Transverse colon (tissue), 4 donors: Measurements from ENCODE around the gene GCLM. TPM values are rescaled to one million over a fixed set of nuclear protein-coding genes. Genes with fewer than 3 reads are reported as not detected.
A peak's percentile ranks its signal among the peaks of the same experiment; 100 is the strongest.

Experiments used
- DNase-seq: peaks from one replicate; pipeline ENCODE4 v3.0.0-alpha.2; 2019
- H3K27ac ChIP-seq, 4 donors: fragments of 200-600 bp; sonication (generic); 2 replicates each; pipeline ENCODE4 v1.5.1; 2016 to 2018; ENCODE audit warnings: inconsistent platforms in 4 of 4
- H3K27me3 ChIP-seq: fragments of 200-600 bp; sonication (generic); 2 replicates; pipeline ENCODE4 v1.5.1; 2017; ENCODE audit warnings: inconsistent platforms
- H3K36me3 ChIP-seq, 4 donors: fragments of 200-600 bp; sonication (generic); 2 replicates each; pipeline ENCODE4 v1.5.1; 2017 to 2019; ENCODE audit warnings: inconsistent platforms in 4 of 4
- H3K4me1 ChIP-seq, 4 donors: fragments of 200-600 bp; sonication (generic); 2 replicates each; pipeline ENCODE4 v1.5.1; 2017 to 2020; ENCODE audit warnings: inconsistent platforms in 4 of 4
- H3K4me3 ChIP-seq, 4 donors: fragments of 200-600 bp; sonication (generic); 1 replicate in 1 of 4; 2 replicates in 3 of 4; pipeline versions ENCODE4 v1.5.1 to v1.6.1; 2017 to 2019; ENCODE audit warnings: inconsistent platforms in 4 of 4
- H3K9me3 ChIP-seq, 2 donors: fragments of 200-600 bp; sonication (generic); 2 replicates each; pipeline ENCODE4 v1.5.1; 2017 to 2019; ENCODE audit warnings: inconsistent platforms in 2 of 2
- EP300 ChIP-seq: sonication (generic); formaldehyde crosslinking; IDR thresholded peaks from one replicate; pipeline ENCODE4 v1.6.1; 2017; ENCODE audit warnings: antibody characterized with exemption, low read depth
- POLR2A ChIP-seq: fragments of 450-650 bp; IDR thresholded peaks from one replicate; pipeline ENCODE4 v1.6.1; 2016; ENCODE audit warnings: antibody characterized with exemption, mild to moderate bottlenecking, moderate library complexity
- POLR2AphosphoS5 ChIP-seq, 3 donors: sonication (generic); formaldehyde crosslinking; IDR thresholded peaks; one replicate each; pipeline ENCODE4 v1.6.1; 2016; ENCODE audit warnings: antibody characterized with exemption in 3 of 3
- WGBS, 2 donors: methylation state at CpG; one replicate each; pipeline ENCODE4 v1.1.5; 2018; ENCODE audit warnings: low coverage in 1 of 2; 5-methylcytosine and 5-hydroxymethylcytosine counted together
- in situ Hi-C, 4 donors: fragments of 200-750 bp; cut with MboI; loops; one replicate each; pipeline versions ENCODE4 v1.15.0 to v1.15.1; 2017; ENCODE audit warnings: low sequenced_read_pairs in 3 of 4, low pct_ligation_motif_present in 1 of 4, low pct_unique_long_range_greater_than_20kb in 1 of 4
- intact Hi-C: fragments of 100-400 bp; cut with DNase I; formaldehyde crosslinking; loops from one replicate; pipeline ENCODE4 v1.15.1; 2023; ENCODE audit warnings: low total_unique reads
- total RNA-seq, 4 donors: library from RNA; depleted of rRNA; stranded (reverse); fragments of >200 nt; gene quantifications; one replicate each; pipeline ENCODE4 v1.1.0, GENCODE V29; 2016
- TF ChIP-seq, protein P1 (sequence below), 5 experiments: fragments of 200-600 bp in 3 of 5; fragments of 450-650 bp in 2 of 5; sonication (generic) in 3 of 5; IDR thresholded peaks; 1 replicate in 2 of 5; 2 replicates in 3 of 5; pipeline ENCODE4 v1.5.1; 2016 to 2017; ENCODE audit warnings: antibody characterized with exemption in 5 of 5, inconsistent platforms in 3 of 5, mild to moderate bottlenecking in 2 of 5, moderate library complexity in 1 of 5

The GCLM gene
- total RNA-seq, 4 donors from 2014 or later, result 6.0 to 12.5 (median 10.0) TPM

DNA sequence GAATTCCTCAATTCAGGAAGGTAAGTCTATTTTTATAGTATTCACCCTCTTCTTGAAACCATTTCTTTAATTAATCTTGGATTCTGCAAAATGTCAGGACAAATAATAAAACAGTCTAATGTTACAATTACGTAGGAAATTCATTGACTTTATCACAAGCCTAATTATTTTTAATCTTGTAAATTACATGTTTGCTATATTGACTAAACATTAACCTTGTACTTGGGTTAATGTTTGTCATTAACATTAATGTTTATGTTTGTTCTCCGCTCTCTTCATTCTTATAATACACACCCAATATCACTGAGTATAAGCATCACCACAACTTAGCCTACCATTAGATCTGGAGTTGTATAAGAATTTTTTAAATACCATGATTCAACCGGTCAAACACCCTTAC is 2.8 kb downstream of the GCLM start:
- no peak for TF ChIP-seq POLR2AphosphoS5 (IDR thresholded peaks at IDR 0.05)
- TF ChIP-seq, protein P1, sequence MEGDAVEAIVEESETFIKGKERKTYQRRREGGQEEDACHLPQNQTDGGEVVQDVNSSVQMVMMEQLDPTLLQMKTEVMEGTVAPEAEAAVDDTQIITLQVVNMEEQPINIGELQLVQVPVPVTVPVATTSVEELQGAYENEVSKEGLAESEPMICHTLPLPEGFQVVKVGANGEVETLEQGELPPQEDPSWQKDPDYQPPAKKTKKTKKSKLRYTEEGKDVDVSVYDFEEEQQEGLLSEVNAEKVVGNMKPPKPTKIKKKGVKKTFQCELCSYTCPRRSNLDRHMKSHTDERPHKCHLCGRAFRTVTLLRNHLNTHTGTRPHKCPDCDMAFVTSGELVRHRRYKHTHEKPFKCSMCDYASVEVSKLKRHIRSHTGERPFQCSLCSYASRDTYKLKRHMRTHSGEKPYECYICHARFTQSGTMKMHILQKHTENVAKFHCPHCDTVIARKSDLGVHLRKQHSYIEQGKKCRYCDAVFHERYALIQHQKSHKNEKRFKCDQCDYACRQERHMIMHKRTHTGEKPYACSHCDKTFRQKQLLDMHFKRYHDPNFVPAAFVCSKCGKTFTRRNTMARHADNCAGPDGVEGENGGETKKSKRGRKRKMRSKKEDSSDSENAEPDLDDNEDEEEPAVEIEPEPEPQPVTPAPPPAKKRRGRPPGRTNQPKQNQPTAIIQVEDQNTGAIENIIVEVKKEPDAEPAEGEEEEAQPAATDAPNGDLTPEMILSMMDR (IDR thresholded peaks at IDR 0.05), result no peak
- TF ChIP-seq POLR2A, result no peak
- TF ChIP-seq EP300, result no peak
- Histone ChIP-seq H3K27me3 (no peaks in the 10 kb centered on the region), H3K4me3 (no peak overlapping the region), H3K36me3 (no peaks in the 10 kb centered on the region), H3K4me1 (peaks cover 9 to 38% (median 19%) of the 10 kb centered on the region in 4 donors), H3K27ac (no peak overlapping the region), H3K9me3 (no peaks in the 10 kb centered on the region)
- in situ Hi-C loops, result no loop called here
- intact Hi-C loops, result no loop called here
- no peak for DNase-seq
- WGBS, 2 donors, result 76 to 78% methylated on average over 3 of the region's 3 CpGs

DNA sequence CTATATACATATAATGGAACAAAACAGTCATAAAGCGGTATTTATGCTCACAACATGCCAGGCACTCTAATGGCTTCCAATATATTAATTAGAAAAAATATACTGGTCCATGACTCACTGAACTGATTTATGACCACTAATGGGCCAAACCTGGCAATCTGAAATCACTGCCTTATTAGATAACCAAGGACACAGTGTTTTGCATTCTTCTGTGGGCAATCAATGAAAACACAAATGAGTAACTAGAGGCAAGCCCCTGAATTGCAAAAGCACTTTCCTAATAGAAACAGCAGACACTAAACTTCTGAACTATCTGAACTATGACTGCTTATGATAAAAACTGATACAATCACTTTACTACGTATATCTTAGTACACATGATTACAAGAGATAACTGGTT is 3.5 kb downstream of the GCLM start:
- no peak for DNase-seq
- TF ChIP-seq POLR2AphosphoS5 (IDR thresholded peaks at IDR 0.05), result no peak
- TF ChIP-seq, protein P1 (IDR thresholded peaks at IDR 0.05), result no peak
- no peaks in the 10 kb centered on the region for H3K27me3 ChIP-seq
- intact Hi-C loops (no loop called here), in situ Hi-C loops (no loop called here)
- peaks cover 9 to 38% (median 19%) of the 10 kb centered on the region in 4 donors for H3K4me1 ChIP-seq
- H3K4me3 ChIP-seq, result no peak overlapping the region
- WGBS, 2 donors, result 88 to 89% methylated on average over 2 of the region's 2 CpGs
- H3K9me3 ChIP-seq, result no peaks in the 10 kb centered on the region
- no peak overlapping the region for H3K27ac ChIP-seq
- peaks cover 0 to 7% (median 0%) of the 10 kb centered on the region in 4 donors for H3K36me3 ChIP-seq

DNA sequence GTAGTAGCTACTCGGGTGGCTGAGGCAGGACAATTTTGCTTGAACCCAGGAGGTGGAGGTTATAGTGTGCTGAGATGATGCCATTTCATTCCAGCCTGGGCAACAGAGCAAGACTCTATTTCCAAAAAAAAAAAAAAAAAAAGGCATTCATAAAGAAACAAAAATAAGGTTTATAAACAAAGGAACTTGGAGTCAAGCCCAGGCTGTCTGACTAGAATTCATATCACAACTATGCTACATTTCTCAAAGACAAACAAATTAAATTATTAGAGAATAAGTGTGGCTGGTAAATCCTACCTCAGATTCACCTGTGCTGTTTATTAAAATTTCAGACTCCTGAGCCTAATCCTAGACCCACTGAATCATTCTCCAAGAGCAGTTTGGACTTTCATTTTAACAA is 4.2 kb downstream of the GCLM start:
- peak overlapping the region in 3 of 4 donors; percentile 26 to 60 (median 47) for H3K27ac ChIP-seq
- WGBS, 2 donors, result 85 to 86% methylated on average over 1 of the region's 1 CpG

DNA sequence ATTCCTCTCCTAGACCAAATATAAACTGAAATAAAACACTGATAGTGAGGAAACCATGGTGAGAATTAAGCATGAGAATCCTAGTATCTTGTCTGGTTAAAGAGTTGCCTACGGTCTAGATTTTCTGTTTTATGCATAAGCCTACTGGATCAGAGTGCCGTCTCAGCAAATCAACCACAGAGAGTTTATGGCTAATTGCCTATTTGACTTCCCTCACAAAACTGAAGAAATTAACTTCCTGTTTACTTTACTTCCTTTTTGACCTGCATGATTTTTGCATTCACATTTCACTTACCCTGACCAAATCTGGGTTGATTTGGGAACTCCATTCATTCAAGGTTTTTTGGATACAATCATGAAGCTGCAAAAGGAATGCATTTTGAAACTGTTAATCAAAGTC is 5.0 kb downstream of the GCLM start:
- 13 to 23% methylated on average over 2 of the region's 2 CpGs for WGBS, 2 donors

More for the DNA sequence above, 4.2 kb downstream of the GCLM start:
- Histone ChIP-seq H3K27me3 (no peaks in the 10 kb centered on the region), H3K9me3 (no peaks in the 10 kb centered on the region), H3K36me3 (peaks cover 0 to 10% (median 0%) of the 10 kb centered on the region in 4 donors), H3K4me1 (peaks cover 9 to 38% (median 19%) of the 10 kb centered on the region in 4 donors), H3K4me3 (no peak overlapping the region)
- DNase-seq, result no peak
- intact Hi-C loops, result no loop called here
- no peak for TF ChIP-seq EP300
- in situ Hi-C loops, result no loop called here

DNA sequence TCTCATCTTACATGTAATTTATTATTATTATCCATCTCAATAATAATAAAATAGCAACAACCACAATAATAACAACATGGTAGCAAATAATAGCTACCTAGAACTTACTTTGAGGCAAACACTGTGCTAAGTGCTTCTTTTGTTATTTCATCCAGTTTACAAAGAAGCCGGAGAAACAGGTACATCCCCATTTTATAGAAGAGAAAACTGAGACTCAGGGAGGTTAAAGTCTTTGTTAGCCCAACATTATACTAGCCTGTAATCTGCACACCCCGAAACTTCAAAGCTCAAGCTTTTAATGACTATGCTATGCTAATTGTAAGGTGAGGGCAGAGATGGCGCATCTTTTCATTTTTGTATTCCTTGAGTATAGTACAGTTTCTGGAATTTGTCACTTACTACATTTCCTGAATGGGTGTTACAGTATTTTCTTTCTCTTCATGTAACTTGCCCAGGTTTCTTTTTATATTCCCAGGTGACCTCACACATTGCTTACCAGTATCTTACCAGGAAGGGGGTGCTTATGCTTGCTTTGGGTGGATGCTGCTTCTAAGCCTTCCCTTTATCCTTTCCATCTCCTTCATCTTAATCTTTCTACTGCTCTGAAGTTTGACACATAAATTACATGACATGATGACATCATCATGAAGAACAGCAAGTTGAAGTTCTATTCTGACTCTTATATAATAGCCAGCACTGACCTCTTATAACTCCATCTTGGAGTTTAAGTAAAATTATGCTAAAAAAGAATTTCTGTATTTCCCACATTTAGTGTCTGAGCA is 8.3 kb downstream of the GCLM start:
- Histone ChIP-seq H3K4me1 (peaks cover 0 to 21% (median 7%) of the 10 kb centered on the region in 4 donors), H3K36me3 (peaks cover 0 to 30% (median 8%) of the 10 kb centered on the region in 4 donors), H3K27me3 (no peaks in the 10 kb centered on the region), H3K4me3 (no peak overlapping the region), H3K9me3 (no peaks in the 10 kb centered on the region), H3K27ac (no peak overlapping the region)
- TF ChIP-seq POLR2AphosphoS5 (IDR thresholded peaks at IDR 0.05) (no peak), EP300 (no peak), POLR2A (no peak)
- TF ChIP-seq, protein P1 (IDR thresholded peaks at IDR 0.05), result no peak
- intact Hi-C loops (no loop called here), in situ Hi-C loops (no loop called here)
- DNase-seq, result no peak
- WGBS, 2 donors, result 78 to 99% methylated on average over 2 to 3 of the region's 3 CpGs

More for the DNA sequence above, 5.0 kb downstream of the GCLM start:
- no peaks in the 10 kb centered on the region for H3K27me3 ChIP-seq
- TF ChIP-seq EP300, result no peak
- peak in 1 of 3 donors; percentile 2 for TF ChIP-seq POLR2AphosphoS5 (IDR thresholded peaks at IDR 0.05)
- no peak for DNase-seq
- no peak overlapping the region for H3K4me3 ChIP-seq
- intact Hi-C loops (no loop called here), in situ Hi-C loops (no loop called here)
- H3K4me1 ChIP-seq, result peaks cover 9 to 38% (median 19%) of the 10 kb centered on the region in 4 donors
- peak overlapping the region; percentile 26 to 60 (median 44) for H3K27ac ChIP-seq
- H3K36me3 ChIP-seq, result peaks cover 0 to 14% (median 2%) of the 10 kb centered on the region in 4 donors
- no peaks in the 10 kb centered on the region for H3K9me3 ChIP-seq
